Gastrocnemius medialis (tissue), 4 donors: ENCODE results near the gene ATP11A.

Experiments
- CTCF ChIP-seq, 5 experiments: fragments of 450-650 bp in 3 of 5; fragments of 200-600 bp in 2 of 5; sonication (generic) in 2 of 5; IDR thresholded peaks in 4 of 5; conservative IDR thresholded peaks in 1 of 5; 1 replicate in 4 of 5; 2 replicates in 1 of 5; pipeline ENCODE4 v1.5.1; 2016 to 2019; ENCODE audit warnings: antibody characterized with exemption in 5 of 5, mild to moderate bottlenecking in 3 of 5, moderate library complexity in 3 of 5
- POLR2A ChIP-seq, 2 donors: fragments of 450-650 bp; IDR thresholded peaks; one replicate each; pipeline ENCODE4 v1.6.1; 2017; ENCODE audit warnings: antibody characterized with exemption in 2 of 2, mild to moderate bottlenecking in 2 of 2, moderate library complexity in 2 of 2

- TF ChIP-seq CTCF (IDR thresholded peaks at IDR 0.05 in 4 of 5, conservative IDR thresholded peaks at IDR 0.05 in 1 of 5) (no peak), POLR2A (IDR thresholded peaks at IDR 0.05) (no peak)
Measured at GRCh38 chr13:112804374-112804773, 114.5 kb downstream of the ATP11A start.
